Measurements from ENCODE around the gene SH3RF2. TPM values are rescaled to one million over a fixed set of nuclear protein-coding genes. Genes with fewer than 3 reads are reported as not detected.
"Not testable (repeated sequence)": the region's sequence is repeated elsewhere in the genome, so short reads cannot be mapped to it uniquely, and the experiment has no call there.

The SH3RF2 gene
- total RNA-seq, 4 donors from 2014 or later = 39.6 to 118 (median 96.0) TPM

GRCh38 chr5:146007270-146007669 lies 70.9 kb downstream of the SH3RF2 start:
- DNase-seq = peak in 1 of 3 donors; percentile 75
- H3K4me3 ChIP-seq = no peak overlapping the region
- H3K9me3 ChIP-seq = no peaks in the 10 kb centered on the region
- peak overlapping the region in 3 of 4 donors; percentile 18 to 80 (median 64) for H3K27ac ChIP-seq
- H3K27me3 ChIP-seq = no peaks in the 10 kb centered on the region
- peaks cover 0 to 2% (median 0%) of the 10 kb centered on the region in 3 donors for H3K36me3 ChIP-seq
- TF ChIP-seq CTCF (IDR thresholded peaks at IDR 0.05) (peak in 3 of 6 experiments; percentile 50 to 61 (median 50)), POLR2A (IDR thresholded peaks at IDR 0.05) (no peak)
- H3K4me1 ChIP-seq = peaks cover 0 to 11% (median 0%) of the 10 kb centered on the region in 4 donors

GRCh38 chr5:146007989-146008388 lies 71.6 kb downstream of the SH3RF2 start:
- DNase-seq = peak in 1 of 3 donors; percentile 70
- Histone ChIP-seq H3K4me3 (no peak overlapping the region), H3K36me3 (peaks cover 0 to 2% (median 0%) of the 10 kb centered on the region in 3 donors), H3K27me3 (no peaks in the 10 kb centered on the region), H3K9me3 (no peaks in the 10 kb centered on the region), H3K4me1 (peaks cover 0 to 11% (median 0%) of the 10 kb centered on the region in 4 donors), H3K27ac (peak overlapping the region in 3 of 4 donors; percentile 43 to 80 (median 64))
- TF ChIP-seq POLR2A (IDR thresholded peaks at IDR 0.05) (peak in 1 of 2 donors; percentile 40), CTCF (IDR thresholded peaks at IDR 0.05) (no peak)

DNA sequence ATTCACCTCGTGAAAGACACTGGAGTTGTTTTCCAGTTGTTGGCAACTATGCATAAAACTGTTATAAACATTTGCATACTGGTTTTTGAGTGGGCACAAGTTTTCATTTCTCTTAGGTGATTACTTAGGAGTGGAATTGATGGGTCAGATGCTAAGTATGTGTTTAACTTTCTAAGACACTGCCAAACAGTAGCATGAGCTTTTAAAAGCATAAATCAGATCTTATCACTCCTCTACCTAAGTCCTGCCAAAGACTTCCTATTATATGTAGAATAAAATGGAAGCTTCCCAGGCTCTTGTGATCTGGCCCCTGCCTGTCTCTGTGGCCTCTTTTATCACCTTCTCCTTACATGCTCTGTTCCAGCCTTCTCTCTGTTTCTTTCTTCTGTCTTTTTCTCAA lies 72.6 kb downstream of the SH3RF2 start:
- Histone ChIP-seq H3K4me3 (no peak overlapping the region), H3K36me3 (peaks cover 0 to 7% (median 0%) of the 10 kb centered on the region in 3 donors), H3K27me3 (no peaks in the 10 kb centered on the region), H3K9me3 (no peaks in the 10 kb centered on the region), H3K27ac (peak overlapping the region in 1 of 4 donors; percentile 56), H3K4me1 (peaks cover 0 to 11% (median 0%) of the 10 kb centered on the region in 4 donors)
- no peak for DNase-seq
- no peak for TF ChIP-seq CTCF (IDR thresholded peaks at IDR 0.05)
- no peak for TF ChIP-seq POLR2A (IDR thresholded peaks at IDR 0.05)

GRCh38 chr5:146010447-146010846 lies 74.1 kb downstream of the SH3RF2 start:
- not testable (repeated sequence) for DNase-seq

DNA sequence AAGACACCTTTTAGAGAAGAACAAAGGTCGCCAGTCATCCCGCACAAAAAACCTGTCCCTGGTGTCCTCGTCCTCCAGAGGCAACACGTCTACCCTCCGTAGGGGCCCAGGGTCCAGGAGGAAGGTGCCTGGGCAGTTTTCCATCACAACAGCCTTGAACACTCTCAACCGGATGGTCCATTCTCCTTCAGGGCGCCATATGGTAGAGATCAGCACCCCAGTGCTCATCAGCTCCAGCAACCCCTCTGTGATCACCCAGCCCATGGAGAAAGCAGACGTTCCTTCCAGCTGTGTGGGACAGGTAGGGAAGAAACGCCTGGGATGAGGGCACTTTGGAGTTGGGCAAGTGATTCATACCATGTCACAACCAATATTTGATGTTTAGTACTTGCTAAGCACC lies 77.4 kb downstream of the SH3RF2 start:
- Histone ChIP-seq H3K4me1 (peaks cover 0 to 5% (median 0%) of the 10 kb centered on the region in 4 donors), H3K27ac (no peak overlapping the region), H3K36me3 (peaks cover 0 to 21% (median 0%) of the 10 kb centered on the region in 3 donors), H3K4me3 (no peak overlapping the region), H3K9me3 (no peaks in the 10 kb centered on the region), H3K27me3 (no peaks in the 10 kb centered on the region)
- TF ChIP-seq POLR2A (IDR thresholded peaks at IDR 0.05) (no peak), CTCF (IDR thresholded peaks at IDR 0.05) (no peak)
- no peak for DNase-seq

More at GRCh38 chr5:146010447-146010846, 74.1 kb downstream of the SH3RF2 start:
- not testable (repeated sequence) for H3K4me3 ChIP-seq, H3K9me3 ChIP-seq, H3K27ac ChIP-seq, H3K27me3 ChIP-seq
- H3K4me1 ChIP-seq = peaks cover 0 to 11% (median 0%) of the 10 kb centered on the region in 4 donors
- peaks cover 0 to 11% (median 0%) of the 10 kb centered on the region in 3 donors for H3K36me3 ChIP-seq

GRCh38 chr5:146015001-146015400 lies 78.6 kb downstream of the SH3RF2 start:
- H3K4me1 ChIP-seq = no peaks in the 10 kb centered on the region
- H3K9me3 ChIP-seq = no peaks in the 10 kb centered on the region
- DNase-seq = no peak
- no peaks in the 10 kb centered on the region for H3K27me3 ChIP-seq
- no peak overlapping the region for H3K4me3 ChIP-seq
- H3K36me3 ChIP-seq = peaks cover 0 to 21% (median 0%) of the 10 kb centered on the region in 3 donors
- no peak overlapping the region for H3K27ac ChIP-seq
- TF ChIP-seq POLR2A (IDR thresholded peaks at IDR 0.05) (no peak), CTCF (IDR thresholded peaks at IDR 0.05) (no peak)
